Left ventricle myocardium inferior (tissue), 1 donor: Measurements from ENCODE around the gene TACO1. TPM values are rescaled to one million over a fixed set of nuclear protein-coding genes. Genes with fewer than 3 reads are reported as not detected.

ENCODE experiments used
- DNase-seq: peaks from one replicate; pipeline ENCODE4 v3.0.0-alpha.2; 2020
- H3K27ac ChIP-seq: fragments of 200-600 bp; replicated peaks from 2 replicates; pipeline ENCODE4 v1.8.0; 2021
- H3K27me3 ChIP-seq: fragments of 200-600 bp; 2 replicates; pipeline ENCODE4 v1.8.0; 2021; ENCODE audit warnings: low read depth
- H3K36me3 ChIP-seq: fragments of 200-600 bp; 2 replicates; pipeline ENCODE4 v1.8.0; 2021
- H3K4me1 ChIP-seq: fragments of 200-600 bp; 2 replicates; pipeline ENCODE4 v1.8.0; 2021
- H3K4me3 ChIP-seq: fragments of 200-600 bp; 2 replicates; pipeline ENCODE4 v1.8.0; 2021; ENCODE audit warnings: mild to moderate bottlenecking, moderate library complexity
- H3K9me3 ChIP-seq: fragments of 200-600 bp; replicated peaks from 2 replicates; pipeline ENCODE4 v1.8.0; 2021
- CTCF ChIP-seq: fragments of 200-600 bp; IDR thresholded peaks from 2 replicates; pipeline ENCODE4 v1.8.0; 2021; ENCODE audit warnings: antibody characterized with exemption, mild to moderate bottlenecking, borderline replicate concordance
- intact Hi-C: fragments of 100-400 bp; cut with micrococcal nuclease; formaldehyde crosslinking; loops from one replicate; pipeline ENCODE4 v1.11.0; 2022
- total RNA-seq: library from RNA; stranded (reverse); fragmentation: NEBNext Ultra II Directional; extraction: Animal tissue kit (Norgen Biotek cat#: 25700); gene quantifications from one replicate; pipeline ENCODE4 v1.2.1, GENCODE V29; 2021
- donor health status: DM: no; HTN: yes; CAD: no; lungs with severe emphysema.

The TACO1 gene
- total RNA-seq, 1 donor from 2014 or later = 44.7 TPM

DNA sequence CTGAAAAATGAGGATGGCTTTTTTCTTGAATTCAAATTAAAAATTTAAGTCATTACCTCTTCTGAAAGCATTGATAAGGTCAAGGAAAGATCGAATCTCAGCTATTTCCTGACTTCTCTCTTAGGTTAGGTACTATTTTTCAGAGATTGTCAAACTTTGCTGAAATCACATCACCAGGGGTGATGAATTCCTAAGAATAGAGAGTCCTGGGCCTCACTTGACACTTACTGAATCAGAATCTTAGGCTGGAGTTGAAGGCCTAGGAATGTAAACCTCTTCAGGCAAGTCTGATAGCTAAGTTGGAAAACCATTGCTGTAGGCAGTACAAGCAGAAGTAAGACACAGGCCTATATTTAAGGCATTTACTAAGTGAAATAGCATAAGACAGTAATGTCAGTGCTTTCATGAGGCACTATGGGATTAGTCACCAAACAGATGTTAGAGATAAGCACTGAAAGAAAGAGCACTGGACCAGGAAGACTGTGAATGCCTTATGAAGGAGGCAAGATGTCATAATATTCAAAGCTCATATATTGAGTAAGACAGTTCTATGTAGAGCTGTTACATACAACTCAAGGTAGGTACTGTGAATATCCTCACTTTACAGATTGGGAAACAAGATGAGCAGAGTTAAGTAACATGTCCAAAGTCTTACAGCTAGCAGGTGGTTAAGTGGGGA is 28.9 kb upstream of the TACO1 start:
- H3K4me1 ChIP-seq = peaks cover 16% of the 10 kb centered on the region
- H3K27me3 ChIP-seq = no peaks in the 10 kb centered on the region
- intact Hi-C loops = no loop called here
- no peaks in the 10 kb centered on the region for H3K36me3 ChIP-seq
- no peak for TF ChIP-seq CTCF
- H3K4me3 ChIP-seq = no peak overlapping the region
- DNase-seq = no peak
- no peak overlapping the region for H3K27ac ChIP-seq
- no peaks in the 10 kb centered on the region for H3K9me3 ChIP-seq

GRCh38 chr17:63573634-63574033 is 27.1 kb upstream of the TACO1 start:
- peaks cover 8% of the 10 kb centered on the region for H3K4me1 ChIP-seq
- H3K27ac ChIP-seq = no peak overlapping the region
- peak; percentile 35 for TF ChIP-seq CTCF
- H3K4me3 ChIP-seq = no peak overlapping the region
- no peak for DNase-seq
- H3K36me3 ChIP-seq = peaks cover 2% of the 10 kb centered on the region
- no peaks in the 10 kb centered on the region for H3K27me3 ChIP-seq
- intact Hi-C loops = no loop called here
- no peaks in the 10 kb centered on the region for H3K9me3 ChIP-seq

- Histone ChIP-seq H3K27me3 (no peaks in the 10 kb centered on the region), H3K36me3 (peaks cover 48% of the 10 kb centered on the region), H3K27ac (no peak overlapping the region), H3K4me3 (no peak overlapping the region), H3K9me3 (no peaks in the 10 kb centered on the region), H3K4me1 (peaks cover 19% of the 10 kb centered on the region)
- TF ChIP-seq CTCF = no peak
- DNase-seq = no peak
- intact Hi-C loops = no loop called here
These were observed 22.5 kb upstream of the TACO1 start for GRCh38 chr17:63578027-63578768.

DNA sequence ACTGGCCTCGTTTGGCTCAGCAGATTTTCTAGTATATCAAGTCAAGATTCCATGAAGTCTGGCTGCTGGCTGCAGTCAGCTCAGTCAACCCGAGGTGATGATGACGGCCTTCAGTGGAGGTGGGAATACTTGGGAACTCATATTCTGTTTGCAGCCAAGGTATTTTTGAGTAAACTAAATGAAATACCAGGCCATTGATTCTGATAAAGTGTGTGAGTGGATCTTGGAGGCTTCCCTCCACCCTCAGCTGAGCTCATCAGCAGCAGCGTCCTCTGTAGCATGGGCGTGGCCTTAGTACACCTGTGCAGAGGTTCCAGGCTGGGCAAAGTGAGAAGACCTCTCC is 22.0 kb upstream of the TACO1 start:
- Histone ChIP-seq H3K9me3 (no peaks in the 10 kb centered on the region), H3K4me1 (peaks cover 19% of the 10 kb centered on the region), H3K27ac (no peak overlapping the region), H3K27me3 (no peaks in the 10 kb centered on the region), H3K36me3 (peaks cover 53% of the 10 kb centered on the region), H3K4me3 (no peak overlapping the region)
- intact Hi-C loops = no loop called here
- TF ChIP-seq CTCF = no peak
- DNase-seq = no peak

- Histone ChIP-seq H3K4me3 (no peak overlapping the region), H3K4me1 (peaks cover 19% of the 10 kb centered on the region), H3K9me3 (no peaks in the 10 kb centered on the region), H3K36me3 (peaks cover 62% of the 10 kb centered on the region), H3K27me3 (no peaks in the 10 kb centered on the region), H3K27ac (no peak overlapping the region)
- no peak for TF ChIP-seq CTCF
- no peak for DNase-seq
- intact Hi-C loops = no loop called here
These were observed 21.1 kb upstream of the TACO1 start for GRCh38 chr17:63579633-63580032.
